Activated CD8-positive, alpha-beta memory T cell treated with anti-CD3 and anti-CD28 coated beads, Interleukin-2, amount 50 U/mL, for 24 hours (primary cell): ENCODE measurements around the gene P2RY14.
"Not testable (repeated sequence)": the region's sequence is repeated elsewhere in the genome, so short reads cannot be mapped to it uniquely, and the experiment has no call there.

ENCODE experiments used
- DNase-seq: peaks from one replicate; pipeline ENCODE4 v3.0.0-alpha.2; 2020; ENCODE audit errors: extremely low read depth

Gene P2RY14

DNA sequence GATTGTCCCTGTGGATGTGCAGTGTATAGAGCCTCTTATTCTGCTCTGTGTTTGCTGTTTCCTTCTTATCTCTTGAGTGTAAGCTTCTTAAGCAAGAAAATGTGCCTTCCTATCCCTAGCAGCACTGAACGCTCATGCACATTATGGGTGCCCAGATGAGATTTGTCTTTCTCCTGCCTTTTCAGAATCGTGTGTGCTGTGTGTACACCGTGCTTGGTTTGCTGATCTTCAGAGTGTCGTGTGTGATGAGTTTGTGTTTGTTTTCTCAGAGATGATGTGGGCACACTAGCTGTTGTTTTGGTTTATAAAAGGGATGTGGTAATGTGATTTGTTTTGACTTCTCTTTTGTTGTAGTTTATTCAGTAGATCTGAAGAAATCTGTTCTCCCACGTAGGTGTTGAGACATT, 95.1 kb downstream of the P2RY14 start:
- no peak for DNase-seq

DNA sequence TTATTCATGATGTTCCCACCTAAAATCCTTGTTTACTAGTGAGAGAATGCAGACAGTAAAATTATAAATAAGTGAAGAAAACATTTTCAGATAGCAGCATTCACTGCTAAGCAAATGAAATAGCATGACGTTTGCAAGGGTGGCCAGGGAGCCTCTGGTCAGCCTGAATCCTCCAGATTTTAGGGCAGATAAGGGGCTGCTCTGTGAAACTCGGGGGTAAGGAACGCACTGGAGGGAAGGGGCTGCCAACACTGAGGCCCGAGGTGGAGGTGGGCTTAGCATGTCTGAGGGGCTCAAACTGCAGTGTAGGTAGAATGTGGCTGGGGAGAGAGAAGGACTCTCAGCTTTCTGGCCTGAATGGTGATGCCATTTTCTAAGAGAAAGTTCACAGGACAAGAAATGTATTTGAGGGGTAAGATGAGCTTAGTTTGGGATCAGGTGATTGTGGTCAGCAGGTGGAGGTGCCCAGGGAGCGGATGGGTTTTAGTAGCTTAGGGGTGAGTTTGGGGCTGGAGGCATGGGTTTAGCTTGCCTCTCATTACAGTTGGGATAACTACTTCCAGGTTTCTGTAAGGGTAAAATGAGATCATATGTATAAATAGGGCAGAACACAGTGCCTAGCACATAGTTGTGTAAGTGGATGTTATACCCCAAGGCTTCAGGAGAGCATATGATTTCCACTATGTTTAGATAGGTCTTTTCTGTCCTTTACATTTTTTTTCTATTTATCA, 95.8 kb downstream of the P2RY14 start:
- no peak for DNase-seq

DNA sequence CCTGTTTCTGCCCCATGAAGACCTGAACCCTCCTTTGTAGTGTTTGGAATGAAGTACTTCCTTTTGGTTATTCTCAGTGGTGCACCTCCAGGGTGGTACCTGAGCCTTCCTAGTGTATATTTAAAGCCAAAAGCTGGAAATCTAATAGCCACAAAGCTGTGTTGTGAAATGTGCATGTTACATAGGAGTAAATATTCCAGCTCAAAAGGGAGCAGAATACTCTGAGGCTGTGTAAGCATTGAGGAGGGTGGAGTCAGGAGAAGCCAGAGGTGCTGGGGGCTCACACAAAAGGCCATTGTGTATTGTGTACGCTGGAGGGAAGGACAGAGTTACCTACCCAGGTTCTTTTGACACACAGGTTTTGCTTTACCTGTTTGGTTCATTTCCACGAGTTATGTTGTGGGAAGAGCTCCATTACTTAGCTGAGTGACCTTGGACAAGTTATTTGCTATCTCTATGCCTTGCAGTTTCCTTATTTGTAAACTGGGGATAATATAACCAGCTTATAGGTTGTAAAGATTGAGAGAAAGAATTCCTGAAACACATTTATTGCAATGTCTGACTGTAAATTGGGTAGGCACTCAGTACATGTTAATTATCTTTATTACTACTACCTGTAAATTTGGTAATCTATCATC, 100.0 kb downstream of the P2RY14 start:
- DNase-seq, result no peak

DNA sequence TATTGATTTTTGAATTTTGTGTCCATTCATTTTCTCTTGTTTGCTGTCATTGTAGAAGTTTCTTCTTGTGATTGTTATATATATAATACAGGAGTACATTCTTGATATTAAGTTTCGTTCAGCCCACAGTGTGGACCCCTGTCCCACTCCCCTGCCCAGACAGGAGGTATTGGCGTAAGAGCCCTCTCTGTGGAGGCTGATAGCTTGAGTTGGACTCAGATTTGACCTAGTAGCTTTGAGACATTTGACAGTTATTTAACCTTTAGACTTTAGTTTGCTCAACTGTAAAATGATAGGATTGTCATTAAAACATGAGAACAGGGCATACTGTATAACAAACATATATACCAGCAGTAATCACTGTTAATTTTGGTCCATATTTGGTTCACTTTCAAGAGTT, 102.4 kb downstream of the P2RY14 start:
- no peak for DNase-seq

DNA sequence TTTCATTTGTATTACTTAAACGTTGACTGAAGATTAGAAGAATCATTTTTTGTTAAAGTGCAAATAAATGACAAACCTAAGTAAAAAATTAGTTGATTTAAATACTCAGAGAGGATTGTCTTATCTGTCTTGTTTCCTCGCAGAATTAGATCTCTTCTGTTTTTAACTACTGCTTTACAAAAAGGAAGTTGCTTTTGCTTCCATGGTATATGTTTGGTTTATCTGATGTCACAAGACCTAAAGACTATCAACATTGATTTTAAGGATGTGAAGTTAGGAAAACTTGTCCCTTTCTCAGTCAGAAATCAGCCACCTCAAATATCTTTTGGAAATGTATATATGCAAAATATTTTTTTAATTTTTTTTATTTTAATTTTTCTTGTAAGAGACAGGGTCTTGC, 104.0 kb downstream of the P2RY14 start:
- DNase-seq, result no peak

DNA sequence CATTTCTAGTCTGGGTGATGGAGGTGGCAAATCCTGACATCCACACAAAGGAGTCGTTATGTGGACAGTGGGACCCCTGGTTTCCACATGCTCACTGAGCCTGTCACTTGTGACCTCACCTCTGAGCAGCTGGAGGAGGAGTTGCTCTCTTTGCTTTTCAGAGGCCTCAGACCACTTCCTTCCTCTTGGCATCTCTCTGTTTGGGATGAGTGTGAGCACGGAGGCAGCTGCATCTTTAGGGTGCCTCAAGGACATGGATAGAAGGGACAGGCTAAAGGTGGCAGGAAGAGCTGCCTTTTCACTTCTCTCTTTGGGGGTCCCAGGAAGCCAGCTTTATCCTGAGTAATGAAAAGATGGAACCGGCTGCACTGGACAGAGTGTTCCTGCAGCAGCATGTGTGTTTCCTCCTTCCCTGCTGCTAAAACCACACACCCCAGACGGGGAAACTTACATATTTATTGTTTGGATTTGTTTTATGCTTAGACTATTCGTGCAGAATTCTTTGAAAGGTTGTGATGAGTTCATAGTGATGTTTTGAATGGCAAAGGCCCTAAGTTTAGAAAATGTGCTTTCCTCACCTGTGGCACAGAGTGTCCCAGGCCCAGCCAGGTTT, 107.1 kb downstream of the P2RY14 start:
- no peak for DNase-seq

DNA sequence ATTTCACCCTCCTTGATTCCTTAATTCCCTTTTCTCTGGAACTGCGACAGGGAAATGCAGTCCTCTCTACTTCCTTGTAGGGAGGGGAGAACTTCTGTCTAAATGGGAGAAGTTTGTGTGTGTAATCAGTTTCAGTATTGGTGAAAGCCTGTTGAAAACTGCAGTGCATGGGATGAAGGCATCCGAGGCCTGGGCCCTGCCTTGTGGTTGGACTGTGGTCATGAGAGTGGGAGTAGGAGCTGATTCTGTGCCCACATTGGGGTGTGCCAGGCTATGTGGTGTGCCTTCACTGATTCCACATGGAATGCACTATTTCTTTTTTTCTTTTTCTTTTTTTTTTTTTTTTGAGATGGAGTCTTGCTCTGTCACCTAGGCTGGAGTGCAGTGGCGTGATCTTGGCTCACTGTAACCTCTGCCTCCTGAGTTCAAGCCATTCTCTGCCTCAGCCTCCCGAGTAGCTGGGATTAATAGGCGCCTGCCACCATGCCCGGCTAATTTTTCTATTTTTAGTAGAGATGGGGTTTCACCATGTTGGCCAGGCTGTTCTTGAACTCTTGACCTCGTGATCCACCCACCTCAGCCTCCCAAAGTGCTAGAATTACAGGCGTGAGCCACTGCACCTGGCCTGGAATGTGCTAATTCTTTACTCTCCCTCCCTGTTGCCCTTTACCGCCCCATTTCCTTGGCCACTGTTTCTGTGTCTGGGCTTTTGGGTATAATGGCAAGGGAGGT, 108.2 kb downstream of the P2RY14 start:
- DNase-seq, result not testable (repeated sequence)

DNA sequence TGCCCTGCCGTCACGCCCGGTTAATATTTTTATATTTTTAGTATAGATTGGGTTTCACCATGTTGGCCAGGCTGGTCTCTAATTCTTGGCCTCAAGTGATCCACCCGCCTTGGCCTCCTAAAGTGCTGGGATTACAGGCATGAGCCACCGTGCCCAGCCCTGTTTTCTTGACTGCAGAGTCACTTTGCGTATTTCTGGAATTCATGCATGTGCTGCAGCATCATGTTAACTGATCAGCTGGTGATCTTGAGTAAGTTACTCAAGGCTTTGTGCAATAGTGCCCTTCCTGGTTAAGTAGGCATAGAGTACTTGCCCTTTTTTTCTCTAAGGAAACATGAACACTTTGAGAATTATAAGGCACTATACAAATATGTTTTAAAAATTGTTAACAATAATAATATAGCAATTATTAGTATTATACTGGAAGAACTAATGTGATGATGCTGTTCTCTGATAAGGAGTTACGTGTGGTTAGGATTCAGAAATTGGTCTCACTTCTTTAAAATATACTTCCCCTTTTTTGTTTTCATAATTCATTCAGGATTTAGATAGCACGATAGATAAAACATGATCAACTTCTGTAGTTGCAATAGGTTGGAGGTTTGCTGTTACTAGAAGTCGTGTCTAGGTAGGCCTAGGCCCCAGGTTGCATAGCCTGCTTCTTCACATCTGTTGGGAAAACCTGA, 108.9 kb downstream of the P2RY14 start:
- DNase-seq, result no peak

DNA sequence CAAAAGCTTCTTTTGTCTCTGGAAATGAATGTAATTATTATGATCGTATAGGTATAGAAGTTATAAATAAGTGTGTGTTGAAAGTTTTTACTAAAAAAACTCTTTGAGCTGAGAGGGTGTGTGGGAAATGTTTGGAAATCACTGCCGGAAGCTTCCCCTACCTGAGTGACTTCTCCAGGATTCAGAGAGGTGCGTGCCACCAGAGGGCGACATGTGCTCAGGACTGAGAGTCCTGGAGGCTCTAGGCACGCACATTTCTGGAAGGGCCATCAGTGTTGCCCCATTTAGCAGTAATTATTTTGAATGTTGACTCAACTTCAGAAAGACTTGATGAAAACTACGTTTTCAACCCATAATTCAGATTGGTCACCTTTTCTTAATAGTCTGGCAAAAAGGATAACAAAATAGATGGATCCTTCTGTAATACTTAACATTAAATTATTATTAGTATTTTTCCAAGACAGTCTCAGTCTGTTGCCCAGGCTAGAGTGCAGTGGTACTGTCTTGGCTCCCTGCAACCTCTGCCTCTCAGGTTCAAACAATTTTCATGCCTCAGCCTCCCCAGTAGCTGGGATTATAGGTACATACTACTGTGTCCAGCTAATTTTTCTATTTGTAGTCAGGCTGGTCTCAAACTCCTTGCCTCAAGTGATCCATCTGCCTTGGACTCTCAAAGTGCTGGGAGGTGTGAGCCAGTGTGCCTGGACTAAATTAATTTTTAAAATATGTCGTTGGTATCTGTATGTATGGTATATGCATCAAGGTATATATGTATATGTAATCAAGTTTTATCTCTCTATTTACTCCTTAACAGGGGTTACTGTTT, 109.9 kb downstream of the P2RY14 start:
- peak; percentile 69 for DNase-seq

DNA sequence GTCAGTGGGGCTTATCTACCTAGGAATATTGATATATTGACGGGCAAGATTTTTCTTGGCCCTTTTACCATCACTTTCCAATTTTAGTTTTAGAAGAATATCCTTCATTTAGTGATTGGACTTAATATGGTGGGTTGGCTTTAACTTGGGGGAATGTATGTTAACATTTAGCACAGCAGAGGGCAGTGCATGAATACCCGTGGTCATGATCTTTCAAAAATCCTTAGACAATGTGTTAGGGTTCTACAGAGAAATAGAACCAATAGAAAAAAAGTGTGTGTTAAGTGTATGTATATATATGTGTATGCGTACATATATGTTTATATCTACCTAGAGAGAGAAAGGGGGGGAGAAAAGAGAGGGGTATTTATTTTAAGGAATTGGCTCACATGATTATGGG, 112.2 kb downstream of the P2RY14 start:
- DNase-seq, result no peak

DNA sequence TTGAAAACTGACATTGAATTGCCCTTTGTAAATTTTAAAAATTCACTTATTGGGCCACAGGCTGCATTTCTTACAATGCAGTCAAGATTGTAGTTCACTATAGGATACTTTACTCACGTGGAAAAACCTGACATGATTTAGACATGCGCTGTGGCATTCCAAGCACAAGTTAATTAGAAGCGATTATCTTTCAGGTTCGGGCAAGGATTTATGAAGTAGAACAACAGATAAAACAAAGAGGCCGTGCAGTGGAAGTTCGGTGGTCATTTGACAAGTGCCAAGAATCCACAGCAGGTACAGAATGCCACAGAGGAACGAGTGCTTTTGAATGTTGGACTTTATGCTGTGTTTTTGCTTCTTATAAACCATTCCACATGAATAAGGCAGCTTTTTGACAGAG, 113.1 kb downstream of the P2RY14 start:
- no peak for DNase-seq
